CD4-positive, alpha-beta T cell treated with Interleukin-12 subunit alpha and Interleukin-12 subunit beta, for 1 hour (primary cell): Measurements from ENCODE around the gene HDGFL3.
"Not testable (repeated sequence)": the region's sequence is repeated elsewhere in the genome, so short reads cannot be mapped to it uniquely, and the experiment has no call there.

ENCODE experiments used
- DNase-seq: peaks from one replicate; pipeline ENCODE4 v3.0.0-alpha.2; 2020

The HDGFL3 gene

DNA sequence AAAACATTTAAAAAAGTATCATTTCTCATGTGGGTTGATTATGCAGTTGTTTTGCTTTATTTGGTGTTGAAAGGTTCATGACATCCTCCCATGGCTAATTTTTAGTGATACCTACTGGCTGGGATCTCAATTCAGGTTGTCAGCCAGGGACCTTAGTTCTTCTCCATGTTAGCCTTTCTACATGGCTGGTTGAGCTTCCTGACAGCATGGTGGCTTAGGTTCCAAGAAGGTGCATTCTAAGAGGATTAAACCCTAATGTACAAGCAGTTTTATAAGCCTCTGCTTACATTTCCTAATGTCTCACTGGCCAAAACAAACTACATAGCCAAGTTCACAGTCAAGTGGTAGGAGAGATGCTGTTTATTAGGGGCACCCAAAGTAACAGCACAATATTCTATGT lies 109.5 kb downstream of the HDGFL3 start:
- DNase-seq: no peak

DNA sequence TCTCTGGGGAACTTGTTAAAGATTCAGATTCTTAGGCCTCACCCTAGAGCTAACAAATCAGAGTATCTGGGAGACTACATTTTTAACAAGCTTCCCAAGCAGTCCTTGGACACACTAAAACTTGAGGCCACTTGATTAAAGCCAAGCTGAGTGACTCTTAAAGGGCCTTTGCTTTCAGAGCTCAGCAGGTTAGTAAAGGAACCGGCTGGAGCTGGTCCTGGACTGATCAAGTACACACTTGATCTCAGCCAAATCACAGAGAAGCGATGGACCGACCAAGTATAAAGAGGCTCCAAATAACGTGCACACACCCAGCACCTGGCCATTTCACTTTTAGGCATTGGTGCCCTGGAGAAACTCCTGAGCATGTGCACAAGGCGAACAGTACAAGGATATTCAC lies 113.0 kb downstream of the HDGFL3 start:
- no peak for DNase-seq

DNA sequence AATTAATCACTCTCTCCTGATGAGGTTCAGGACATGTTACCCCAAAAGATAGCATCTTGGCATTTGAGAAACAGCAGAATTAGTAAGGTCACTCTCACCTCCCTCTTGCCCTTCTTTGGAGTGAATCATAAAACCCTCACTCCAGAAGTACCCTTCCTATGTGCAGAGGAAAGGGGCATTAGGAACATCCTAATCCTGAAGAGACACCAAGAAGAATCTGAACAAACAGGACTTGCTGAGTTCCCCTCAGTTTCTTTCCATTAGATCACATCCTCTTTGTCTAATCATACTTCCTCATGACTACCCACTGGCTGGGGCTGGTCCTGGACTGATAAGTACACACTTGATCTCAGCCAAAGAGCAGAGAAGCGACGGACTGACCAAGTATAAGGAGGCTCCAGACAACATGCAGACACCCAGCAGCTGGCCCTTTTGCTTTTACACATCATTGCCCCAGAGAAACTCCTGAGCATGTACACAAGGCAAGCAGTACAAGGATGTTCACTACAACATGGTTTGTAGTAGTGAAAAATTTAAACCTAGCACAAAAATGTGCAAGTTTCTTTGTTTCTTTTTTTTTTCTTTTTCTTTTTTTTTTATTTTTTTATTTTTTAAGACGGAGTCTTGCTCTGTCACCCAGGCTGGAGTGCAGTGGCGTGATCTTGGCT lies 115.2 kb downstream of the HDGFL3 start:
- DNase-seq: no peak

DNA sequence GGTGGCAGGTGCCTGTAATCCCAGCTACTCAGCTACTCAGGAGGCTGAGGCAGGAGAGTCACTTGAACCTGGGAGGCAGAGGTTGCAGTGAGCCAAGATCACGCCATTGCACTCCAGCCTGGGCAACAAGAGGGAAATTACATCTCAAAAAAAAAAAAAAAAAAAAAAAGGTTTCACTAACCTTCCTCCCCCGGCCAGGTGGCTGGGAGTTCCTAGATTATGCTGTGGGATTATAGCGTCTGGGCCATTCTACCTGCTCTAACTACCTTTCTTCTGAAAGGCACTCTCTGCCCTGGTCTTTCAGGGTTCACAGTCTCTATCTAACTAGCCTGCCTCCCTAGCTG lies 115.7 kb downstream of the HDGFL3 start:
- not testable (repeated sequence) for DNase-seq

DNA sequence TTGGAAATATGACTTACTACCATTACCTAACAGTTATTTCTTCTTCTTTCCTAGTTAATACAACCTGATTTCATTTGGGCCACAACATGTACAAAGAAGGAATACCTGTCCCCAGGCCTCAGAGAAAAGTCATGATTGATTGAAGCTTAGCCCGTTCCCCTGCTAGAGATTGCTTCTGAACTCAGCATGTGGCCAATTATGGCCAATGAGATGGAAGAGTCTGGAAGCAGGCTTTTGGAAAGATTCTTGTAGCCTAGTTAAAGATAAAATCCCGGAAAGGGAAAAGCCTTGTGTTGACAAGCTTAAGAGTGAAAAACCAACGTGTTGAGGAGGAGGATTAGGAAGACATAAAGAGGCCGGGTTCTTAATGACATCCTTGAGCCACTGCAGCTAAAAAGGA lies 117.2 kb downstream of the HDGFL3 start:
- DNase-seq: no peak

DNA sequence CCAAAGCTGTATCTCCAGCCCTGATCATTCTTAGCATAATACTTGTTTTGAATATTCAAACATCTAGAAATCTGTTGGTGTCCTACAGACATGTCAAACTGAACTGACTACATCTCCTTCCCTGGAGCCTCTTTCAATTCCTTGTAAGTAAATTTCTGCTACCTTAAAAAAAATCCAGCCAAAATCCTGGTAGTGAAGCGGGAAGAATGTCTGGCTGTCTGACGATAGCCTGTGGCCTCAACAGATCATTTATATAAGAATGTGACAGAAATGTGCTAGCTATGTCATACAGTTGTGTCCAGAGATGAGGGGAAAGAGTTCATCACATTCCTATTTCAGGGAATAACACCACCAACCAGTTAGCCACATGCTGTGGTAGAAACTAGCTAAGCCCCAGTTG lies 118.7 kb downstream of the HDGFL3 start:
- DNase-seq: no peak

DNA sequence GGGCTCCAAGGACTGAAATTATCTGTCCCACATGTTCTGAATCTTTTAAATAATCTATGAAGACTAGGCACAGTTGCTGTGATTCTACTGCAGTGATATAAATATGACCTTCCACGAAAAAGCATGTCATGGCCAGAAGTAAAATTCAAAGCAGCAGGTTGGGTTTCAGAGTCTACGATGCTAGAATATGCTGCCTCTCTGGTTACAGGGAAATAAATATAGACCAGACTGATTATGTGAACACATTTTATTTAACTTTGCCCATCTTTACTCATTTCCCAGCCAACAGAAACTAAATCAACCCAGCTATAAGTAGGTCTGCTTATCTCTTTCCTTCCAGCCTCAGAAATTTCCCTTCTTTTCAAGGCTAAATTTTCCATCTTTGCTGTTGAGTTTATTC lies 120.0 kb downstream of the HDGFL3 start:
- no peak for DNase-seq

DNA sequence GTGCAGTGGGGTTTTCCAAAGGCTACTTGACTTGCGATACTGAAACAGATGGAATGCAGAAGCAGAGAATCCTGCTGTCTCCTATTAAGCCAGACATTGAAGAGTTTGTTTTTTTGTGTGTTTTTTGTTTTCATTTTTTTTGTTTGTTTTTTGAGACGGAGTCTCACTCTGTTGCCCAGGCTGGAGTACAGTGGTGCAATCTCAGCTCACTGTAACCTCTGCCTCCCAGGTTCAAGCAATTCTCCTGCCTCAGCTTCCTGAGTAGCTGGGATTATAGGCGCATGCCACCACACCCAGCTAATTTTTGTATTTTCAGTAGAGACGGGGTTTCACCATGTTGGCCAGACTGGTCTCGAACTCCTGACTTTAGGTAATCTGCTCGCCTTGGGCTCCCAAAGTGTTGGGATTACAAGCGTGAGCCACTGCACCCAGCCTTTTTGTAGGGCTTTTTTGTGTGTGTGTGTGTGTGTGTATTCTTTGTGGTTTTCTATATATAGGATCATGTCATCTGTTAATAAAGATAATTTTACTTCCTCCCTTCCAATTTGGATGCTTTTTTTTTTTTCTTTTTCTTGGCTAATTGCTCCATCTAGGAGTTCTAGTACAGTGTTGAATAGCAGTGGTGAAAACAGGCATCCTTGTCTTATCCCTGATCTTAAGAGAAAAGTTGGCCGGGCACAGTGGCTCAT lies 121.6 kb downstream of the HDGFL3 start:
- not testable (repeated sequence) for DNase-seq

DNA sequence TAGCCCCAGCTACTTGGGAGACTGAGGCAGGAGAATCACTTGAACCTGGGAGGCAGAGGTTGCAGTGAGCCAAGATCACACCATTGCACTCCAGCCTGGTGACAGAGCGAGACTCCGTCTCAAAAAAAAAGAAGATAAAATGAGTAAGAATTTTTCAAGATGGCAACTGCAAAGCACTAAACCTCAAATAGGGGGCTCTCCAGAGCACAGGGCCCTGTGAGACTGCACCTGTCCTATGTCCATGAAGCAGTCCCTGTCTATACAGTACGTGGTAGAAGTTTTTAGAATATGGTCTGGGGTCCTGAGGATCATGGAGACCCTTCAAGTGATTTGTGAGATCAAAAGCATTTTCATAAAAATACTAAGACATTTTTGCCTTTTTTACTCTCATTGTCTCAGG lies 122.2 kb downstream of the HDGFL3 start:
- not testable (repeated sequence) for DNase-seq

DNA sequence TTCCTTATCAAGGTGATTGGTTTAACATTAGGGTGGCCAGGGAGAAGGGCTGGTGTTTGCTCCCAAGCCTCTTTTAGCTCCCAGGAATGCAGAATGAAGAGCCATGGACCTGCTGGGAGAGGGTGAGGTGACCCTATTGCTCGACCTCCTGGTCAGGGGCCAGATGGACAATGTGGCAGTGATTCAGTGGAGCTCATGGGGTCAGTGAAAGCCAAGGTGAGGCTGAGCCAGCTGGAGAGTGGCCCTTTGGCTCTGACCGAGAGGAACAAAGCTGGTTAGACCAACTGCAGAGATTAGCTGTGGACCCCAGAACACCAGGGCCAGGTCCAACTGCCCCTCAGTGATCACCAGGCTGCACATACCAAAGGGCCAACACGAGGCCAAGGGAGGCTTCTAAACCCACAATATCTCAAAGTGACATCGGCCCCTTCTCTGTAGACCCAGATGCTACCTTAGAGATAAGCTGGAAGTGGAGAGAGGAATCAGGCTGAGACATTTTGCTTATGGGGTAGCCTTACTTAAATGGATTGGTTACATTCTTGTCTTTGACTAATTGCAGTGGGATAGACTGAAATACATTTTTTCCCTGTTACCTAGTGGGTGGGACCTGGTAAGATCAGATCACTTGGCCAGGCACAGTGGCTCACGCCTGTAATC lies 124.8 kb downstream of the HDGFL3 start:
- DNase-seq: no peak

DNA sequence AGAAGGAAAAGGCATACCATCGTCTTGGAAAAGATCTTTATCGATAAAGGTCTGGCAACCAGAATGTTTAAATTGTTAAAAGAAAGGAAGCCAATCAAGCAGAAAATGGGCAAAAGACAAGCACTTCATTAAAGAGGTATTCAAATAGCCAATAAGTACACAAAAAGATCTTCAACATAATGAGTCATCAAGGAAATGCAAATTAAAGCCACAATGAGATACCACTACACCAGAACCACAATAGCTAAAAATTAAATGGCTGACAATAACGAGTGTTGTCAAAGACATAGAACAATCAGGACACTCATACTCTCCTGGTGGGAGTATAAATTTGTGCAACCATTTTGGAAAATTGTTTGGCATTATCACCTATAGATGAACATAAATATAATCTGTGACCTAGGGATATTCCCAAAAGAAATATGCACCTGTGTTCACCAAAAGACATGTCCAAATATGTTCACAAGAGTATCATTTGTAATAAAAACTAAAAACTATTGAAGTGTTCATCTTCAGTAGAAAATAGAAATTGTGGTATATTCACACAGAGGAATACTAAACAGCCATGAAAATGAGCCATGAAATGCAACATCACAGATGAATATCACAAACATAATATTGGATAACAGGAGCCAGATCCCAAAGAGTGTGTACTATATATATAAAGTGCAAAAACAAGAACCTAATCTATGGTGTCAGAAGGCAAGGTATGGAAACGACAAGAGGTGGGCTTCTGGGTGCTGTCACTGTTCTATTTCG lies 126.2 kb downstream of the HDGFL3 start:
- DNase-seq: no peak

DNA sequence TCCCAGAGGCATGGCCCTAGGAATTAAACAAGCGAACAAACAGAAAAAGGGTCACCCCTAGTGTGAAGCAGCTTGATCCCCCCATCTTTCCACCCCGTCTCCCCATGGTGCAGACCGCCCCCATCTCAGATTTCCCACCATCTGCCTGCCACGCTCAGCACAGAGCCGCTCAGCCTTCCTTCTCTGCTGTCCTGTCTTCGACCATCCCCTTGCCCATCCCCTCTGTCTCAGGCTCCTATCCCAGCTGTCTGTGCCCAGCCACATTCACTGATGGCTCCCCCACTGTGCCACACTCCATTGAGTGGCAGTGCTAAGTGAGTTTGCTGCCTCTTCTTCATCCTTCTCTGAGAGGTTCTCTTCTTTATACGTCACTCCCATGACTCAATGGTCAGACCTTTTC lies 128.9 kb downstream of the HDGFL3 start:
- DNase-seq: no peak
